LNCaP clone FGC (cell line): ENCODE data around the gene TRPM5.

Experiments used
- DNase-seq: peaks from one replicate; pipeline ENCODE4 v3.0.0-alpha.2; 2011; ENCODE audit warnings: low read depth
- H3K4me3 ChIP-seq: 2 replicates; pipeline ENCODE4 v1.5.1; 2011; ENCODE audit warnings: mild to moderate bottlenecking, low read depth, low read length, control low read depth
- CTCF ChIP-seq: IDR thresholded peaks from 2 replicates; pipeline ENCODE4 v1.5.1; 2012; ENCODE audit warnings: mild to moderate bottlenecking; ENCODE audit not compliant: control insufficient read depth, insufficient read depth; ENCODE audit errors: extremely low read depth

The TRPM5 gene

GRCh38 chr11:2406878-2407410 lies 37.4 kb downstream of the TRPM5 start:
- H3K4me3 ChIP-seq: no peak overlapping the region
- TF ChIP-seq CTCF: no peak
- DNase-seq: no peak

- no peak for DNase-seq
- no peak for TF ChIP-seq CTCF
- H3K4me3 ChIP-seq: no peak overlapping the region
Observed at GRCh38 chr11:2406451-2406850, 37.9 kb downstream of the TRPM5 start.

DNA sequence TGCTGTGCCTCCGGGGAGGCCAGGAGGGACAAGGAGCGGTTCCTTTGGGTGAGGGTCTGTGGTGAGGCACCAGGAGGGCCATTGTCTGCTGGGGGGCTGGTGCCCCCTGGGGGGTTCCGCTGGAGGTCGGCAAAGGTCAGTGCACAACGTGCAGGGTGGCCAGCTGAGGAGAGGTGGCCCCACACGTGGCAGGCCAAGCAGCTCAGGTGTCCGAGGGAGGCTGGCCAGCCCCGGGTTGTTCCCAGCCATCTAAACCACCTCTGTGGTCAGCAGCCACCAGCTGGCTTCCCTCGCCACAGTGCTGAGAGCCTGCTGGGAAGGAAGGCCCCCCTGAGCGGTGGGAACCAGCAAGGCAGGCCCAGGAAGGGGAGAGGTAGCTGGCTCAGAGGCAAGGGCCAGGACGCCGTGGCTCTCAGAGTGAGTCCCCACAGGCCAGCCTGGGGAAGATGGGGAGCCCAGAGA lies 39.5 kb downstream of the TRPM5 start:
- no peak for DNase-seq
- TF ChIP-seq CTCF: no peak
- H3K4me3 ChIP-seq: no peak overlapping the region

DNA sequence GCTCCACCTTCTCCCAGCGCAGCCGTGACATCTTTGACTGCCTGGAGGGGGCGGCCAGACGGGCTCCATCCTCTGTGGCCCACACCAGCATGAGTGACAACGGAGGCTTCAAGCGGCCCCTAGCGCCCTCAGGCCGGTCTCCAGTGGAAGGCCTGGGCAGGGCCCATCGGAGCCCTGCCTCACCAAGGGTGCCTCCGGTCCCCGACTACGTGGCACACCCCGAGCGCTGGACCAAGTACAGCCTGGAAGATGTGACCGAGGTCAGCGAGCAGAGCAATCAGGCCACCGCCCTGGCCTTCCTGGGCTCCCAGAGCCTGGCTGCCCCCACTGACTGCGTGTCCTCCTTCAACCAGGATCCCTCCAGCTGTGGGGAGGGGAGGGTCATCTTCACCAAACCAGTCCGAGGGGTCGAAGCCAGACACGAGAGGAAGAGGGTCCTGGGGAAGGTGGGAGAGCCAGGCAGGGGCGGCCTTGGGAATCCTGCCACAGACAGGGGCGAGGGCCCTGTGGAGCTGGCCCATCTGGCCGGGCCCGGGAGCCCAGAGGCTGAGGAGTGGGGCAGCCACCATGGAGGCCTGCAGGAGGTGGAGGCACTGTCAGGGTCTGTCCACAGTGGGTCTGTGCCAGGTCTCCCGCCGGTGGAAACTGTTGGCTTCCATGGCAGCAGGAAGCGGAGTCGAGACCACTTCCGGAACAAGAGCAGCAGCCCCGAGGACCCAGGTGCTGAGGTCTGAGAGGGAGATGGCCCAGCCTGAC lies 41.2 kb downstream of the TRPM5 start:
- no peak overlapping the region for H3K4me3 ChIP-seq
- DNase-seq: no peak
- no peak for TF ChIP-seq CTCF

- H3K4me3 ChIP-seq: peak overlapping the region; percentile 100
- no peak for DNase-seq
- no peak for TF ChIP-seq CTCF
Observed at GRCh38 chr11:2402106-2402505, 42.2 kb downstream of the TRPM5 start.

DNA sequence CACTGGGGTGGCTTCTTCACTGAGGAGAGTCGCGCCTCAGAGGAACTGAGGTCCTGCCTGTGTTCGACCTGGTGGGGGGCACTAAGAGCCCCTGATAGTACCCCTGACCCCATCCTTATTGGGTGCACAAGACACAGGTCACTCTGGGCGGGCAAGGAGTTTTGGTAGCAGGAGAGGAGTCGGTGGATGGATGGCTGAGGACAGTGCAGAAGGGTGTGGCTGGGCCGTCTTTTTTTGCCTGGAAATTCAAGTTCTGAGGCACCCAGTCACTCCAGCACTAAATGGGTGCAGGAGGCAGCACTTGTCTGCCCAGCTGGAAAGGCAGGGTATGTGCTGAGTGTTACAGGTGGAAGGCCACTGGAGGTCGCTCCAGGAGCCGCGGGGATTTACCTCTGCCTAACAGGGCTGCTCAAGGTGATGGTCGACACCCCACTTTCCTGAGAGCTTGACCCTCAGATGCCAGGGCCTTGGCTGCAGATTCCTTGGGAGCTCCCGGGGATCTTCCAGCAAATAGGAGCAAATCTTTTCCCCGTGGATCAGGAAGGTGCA lies 42.8 kb downstream of the TRPM5 start:
- peak overlapping the region; percentile 100 for H3K4me3 ChIP-seq
- peak; percentile 26; the same call in 1 of the 2 replicates for TF ChIP-seq CTCF
- no peak for DNase-seq
